Measurements from ENCODE around the gene CAMK2D.
"Not testable (repeated sequence)": the region's sequence is repeated elsewhere in the genome, so short reads cannot be mapped to it uniquely, and the experiment has no call there.

The CAMK2D gene

GRCh38 chr4:113730467-113731216 lies 30.9 kb downstream of the CAMK2D start:
- DNase-seq, result no peak

GRCh38 chr4:113727802-113728201 lies 33.7 kb downstream of the CAMK2D start:
- DNase-seq, result no peak

GRCh38 chr4:113725963-113726362 lies 35.6 kb downstream of the CAMK2D start:
- DNase-seq, result no peak

GRCh38 chr4:113718252-113718651 lies 43.3 kb downstream of the CAMK2D start:
- DNase-seq, result no peak

GRCh38 chr4:113711883-113712662 lies 49.5 kb downstream of the CAMK2D start:
- no peak for DNase-seq

GRCh38 chr4:113708250-113708649 lies 53.3 kb downstream of the CAMK2D start:
- no peak for DNase-seq

- DNase-seq, result no peak
Observed at GRCh38 chr4:113707048-113707447, 54.5 kb downstream of the CAMK2D start.

- DNase-seq, result not testable (repeated sequence)
Observed at GRCh38 chr4:113705097-113705496, 56.4 kb downstream of the CAMK2D start.

GRCh38 chr4:113702596-113702995 lies 58.9 kb downstream of the CAMK2D start:
- DNase-seq, result not testable (repeated sequence)

- DNase-seq, result no peak
Observed at GRCh38 chr4:113701169-113701568, 60.4 kb downstream of the CAMK2D start.

GRCh38 chr4:113700602-113701150 lies 60.9 kb downstream of the CAMK2D start:
- no peak for DNase-seq

- DNase-seq, result no peak
Observed at GRCh38 chr4:113699772-113700171, 61.8 kb downstream of the CAMK2D start.

GRCh38 chr4:113697429-113697828 lies 64.1 kb downstream of the CAMK2D start:
- DNase-seq, result no peak

GRCh38 chr4:113695328-113696169 lies 66.0 kb downstream of the CAMK2D start:
- DNase-seq, result no peak

- DNase-seq, result no peak
Observed at GRCh38 chr4:113694008-113694407, 67.5 kb downstream of the CAMK2D start.

GRCh38 chr4:113692809-113693411 lies 68.6 kb downstream of the CAMK2D start:
- peak; percentile 12 to 48 for DNase-seq

- no peak for DNase-seq
Observed at GRCh38 chr4:113691676-113692075, 69.9 kb downstream of the CAMK2D start.

- no peak for DNase-seq
Observed at GRCh38 chr4:113689394-113689793, 72.1 kb downstream of the CAMK2D start.

- DNase-seq, result no peak
Observed at GRCh38 chr4:113687067-113687718, 74.3 kb downstream of the CAMK2D start.

- DNase-seq, result not testable (repeated sequence)
Observed at GRCh38 chr4:113685157-113685556, 76.4 kb downstream of the CAMK2D start.

GRCh38 chr4:113684534-113685091 lies 76.9 kb downstream of the CAMK2D start:
- DNase-seq, result no peak

Data from inflammatory macrophage (primary cell).